G401.6 (cell line): ENCODE measurements around the gene NUMBL.
A peak's percentile ranks its signal among the peaks of the same experiment; 100 is the strongest.
"Not testable (repeated sequence)": the region's sequence is repeated elsewhere in the genome, so short reads cannot be mapped to it uniquely, and the experiment has no call there.

Experiments
- FAIRE-seq: peaks from 2 replicates; lab custom pipeline; 2012; peaks lifted over from hg19 to GRCh38; lab: Jason Lieb, UNC

Gene NUMBL

DNA sequence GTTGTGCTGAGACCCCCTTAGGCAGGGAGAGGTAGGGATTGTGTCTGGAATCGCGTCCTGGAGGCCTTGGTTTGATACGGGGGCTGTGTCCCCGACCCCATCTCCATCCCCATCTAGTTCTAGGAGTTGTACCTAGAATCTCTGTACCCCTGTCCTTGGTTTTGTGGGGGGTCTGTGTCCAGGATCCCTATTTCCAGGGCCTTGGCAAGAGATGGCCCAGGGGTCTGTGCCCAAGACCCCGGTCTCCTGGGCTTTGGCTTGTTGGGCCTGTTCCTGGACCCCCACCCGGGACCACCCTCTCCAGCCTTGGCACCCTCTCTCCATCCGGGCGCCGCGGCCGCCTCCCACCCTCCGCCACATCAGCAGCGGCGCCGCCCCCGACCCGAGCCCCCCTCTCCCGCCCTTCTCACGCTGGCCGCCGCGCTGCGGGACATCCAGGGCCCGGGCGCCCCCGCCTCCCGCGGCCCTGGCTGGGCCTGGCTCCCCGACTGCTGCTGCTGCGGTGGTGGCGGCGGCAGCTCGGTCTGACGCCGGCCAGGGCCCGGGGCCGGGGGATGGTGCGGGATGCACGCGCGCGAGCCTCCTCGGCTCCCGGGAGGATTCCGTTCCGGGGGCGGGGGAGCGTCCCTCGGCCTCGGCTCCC, at the start of gene NUMBL:
Gene NUMBL, minus strand, starts transcription at position 602 of the 643 bp plus-strand sequence. Its CDS starts 168 bp downstream, at position 434.
- FAIRE-seq = no peak

DNA sequence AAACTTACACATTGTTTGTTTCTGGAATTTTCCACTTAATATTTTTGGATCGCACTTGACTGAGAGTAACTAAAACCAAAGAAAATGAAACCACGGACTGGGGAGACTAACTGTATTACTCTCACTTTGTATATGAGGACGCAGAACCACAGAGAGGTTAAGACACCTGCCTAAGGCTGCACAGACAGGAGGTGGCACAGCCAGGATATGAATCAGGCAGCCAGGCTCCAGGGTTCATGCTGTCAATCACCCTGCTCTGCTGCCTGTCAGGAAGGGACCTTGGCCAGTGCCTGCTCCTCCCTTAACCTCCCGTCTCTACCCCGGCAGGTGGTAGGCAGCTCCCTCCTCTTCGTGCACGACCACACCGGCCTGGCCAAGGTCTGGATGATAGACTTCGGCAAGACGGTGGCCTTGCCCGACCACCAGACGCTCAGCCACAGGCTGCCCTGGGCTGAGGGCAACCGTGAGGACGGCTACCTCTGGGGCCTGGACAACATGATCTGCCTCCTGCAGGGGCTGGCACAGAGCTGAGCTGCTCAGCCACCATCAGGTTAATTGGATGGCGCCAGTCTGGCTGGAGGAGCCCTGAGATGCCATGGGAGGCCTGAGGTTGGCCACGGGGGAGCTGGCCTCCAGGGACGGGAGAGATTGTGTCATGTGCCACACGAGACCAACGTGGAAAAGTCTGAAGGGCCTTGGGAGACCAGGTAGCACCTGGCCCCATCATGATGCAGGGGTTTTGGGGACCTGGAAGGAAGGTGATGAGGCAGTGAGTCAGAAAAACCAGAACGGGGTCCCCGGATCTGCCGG, 48.8 kb upstream of the NUMBL start:
- no peak for FAIRE-seq

DNA sequence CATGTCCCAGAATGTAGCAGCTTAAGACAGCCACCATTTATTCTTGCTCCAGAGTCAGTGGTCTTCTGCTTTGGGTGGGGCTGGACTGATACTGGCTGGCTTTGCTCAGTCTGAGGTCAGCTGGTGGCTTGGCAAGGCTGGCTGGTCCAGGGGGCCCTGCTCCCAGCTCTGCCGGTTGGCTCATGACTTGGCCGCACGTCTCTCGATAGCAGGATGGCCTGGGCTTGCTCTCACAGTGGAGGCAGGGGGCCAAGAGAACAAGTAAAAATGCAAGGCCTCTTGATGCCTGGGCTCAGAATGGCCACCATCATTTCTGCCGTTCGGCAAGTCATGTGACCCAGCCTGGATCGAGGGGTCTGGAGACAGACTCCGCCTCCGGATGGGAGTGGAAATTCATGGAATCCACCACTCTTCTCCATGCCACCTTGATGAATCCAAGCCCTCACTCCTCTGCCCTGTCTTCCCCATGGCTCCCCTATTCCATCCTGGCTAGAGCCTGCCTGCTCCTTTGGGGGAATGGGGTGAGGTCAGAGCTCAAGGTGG, 46.7 kb upstream of the NUMBL start:
- FAIRE-seq = no peak

DNA sequence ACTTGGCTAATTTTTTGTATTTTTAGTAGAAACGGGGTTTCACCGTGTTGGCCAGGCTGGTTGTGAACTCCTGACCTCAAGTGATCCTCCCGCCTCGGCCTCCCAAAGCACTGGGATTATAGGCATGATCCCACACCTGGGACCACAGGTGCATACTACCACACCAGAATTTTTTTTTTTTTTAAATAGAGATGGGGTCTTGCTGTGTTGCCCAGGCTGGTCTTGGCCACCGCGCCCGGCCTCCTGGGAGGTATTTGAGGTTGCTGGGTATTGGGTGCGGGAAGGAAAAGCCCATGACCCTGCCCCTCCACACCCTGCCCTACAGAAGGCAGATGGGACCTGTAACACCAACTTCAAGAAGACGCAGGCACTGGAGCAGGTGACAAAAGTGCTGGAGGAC, 46.2 kb upstream of the NUMBL start:
- FAIRE-seq = no peak

DNA sequence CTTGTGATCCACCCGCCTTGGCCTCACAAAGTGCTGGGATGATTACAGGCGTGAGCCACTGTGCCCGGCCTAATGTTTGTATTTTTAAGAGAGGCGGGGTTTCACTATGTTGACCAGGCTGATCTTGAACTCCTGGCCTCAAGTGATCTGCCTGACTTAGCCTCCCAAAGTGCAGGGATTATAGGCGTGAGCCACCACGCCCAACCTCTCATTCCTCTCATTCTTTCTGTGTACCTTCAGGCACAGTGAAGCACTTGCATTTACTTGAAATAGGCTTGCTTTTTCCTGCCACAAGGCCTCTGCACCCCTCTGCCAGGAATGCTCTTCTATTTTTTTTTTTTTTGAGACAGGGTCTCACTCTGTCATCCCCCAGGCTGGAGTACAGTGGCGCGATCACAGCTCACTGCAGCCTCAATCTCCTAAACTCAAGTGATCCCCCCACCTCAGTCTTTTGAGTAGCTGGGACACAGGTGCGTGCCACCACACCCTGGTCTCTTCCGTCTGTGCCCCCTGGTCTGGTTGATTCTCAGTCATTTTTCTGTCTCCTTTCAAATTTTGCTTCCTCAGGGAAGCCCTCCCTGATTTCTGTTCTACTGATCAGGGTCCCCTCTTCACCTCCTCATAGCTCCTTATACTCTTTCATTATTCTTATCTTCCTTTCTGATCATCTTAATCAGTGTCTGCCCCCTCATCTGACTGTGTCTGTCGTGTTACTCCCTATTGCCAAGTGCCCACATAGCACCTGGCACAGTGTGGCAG, 44.7 kb upstream of the NUMBL start:
- FAIRE-seq = no peak

DNA sequence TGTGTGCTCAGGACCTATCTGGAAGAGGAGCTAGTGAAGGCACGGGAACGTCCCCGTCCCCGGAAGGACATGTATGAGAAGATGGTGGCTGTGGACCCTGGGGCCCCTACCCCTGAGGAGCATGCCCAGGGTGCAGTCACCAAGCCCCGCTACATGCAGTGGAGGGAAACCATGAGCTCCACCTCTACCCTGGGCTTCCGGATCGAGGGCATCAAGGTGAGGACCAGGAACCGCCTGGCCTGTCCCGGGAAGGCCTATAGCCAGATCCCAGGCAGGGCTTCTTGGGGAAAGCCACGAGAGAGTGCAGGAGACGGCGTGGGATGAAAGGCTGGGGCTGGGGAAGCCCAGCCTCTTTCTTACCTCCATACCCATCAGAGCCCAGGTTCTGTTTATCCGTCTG, 42.7 kb upstream of the NUMBL start:
- no peak for FAIRE-seq

DNA sequence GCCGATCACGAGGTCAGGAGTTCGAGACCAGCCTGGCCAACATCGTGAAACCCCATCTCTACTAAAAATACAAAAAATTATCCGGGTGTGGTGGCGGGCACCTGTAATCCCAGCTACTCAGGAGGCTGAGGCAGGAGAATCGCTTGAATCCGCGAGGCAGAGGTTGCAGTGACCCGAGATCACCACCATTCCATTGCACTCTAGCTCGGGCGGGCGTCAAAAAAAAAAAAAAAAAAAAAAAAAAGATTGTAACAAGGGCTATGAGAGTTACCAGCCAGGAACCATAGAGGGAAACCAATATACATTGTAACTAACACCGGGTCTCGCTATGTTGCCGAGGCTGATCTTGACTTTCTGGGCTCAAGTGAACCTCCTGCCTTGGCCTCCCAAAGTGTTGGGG, 41.9 kb upstream of the NUMBL start:
- not testable (repeated sequence) for FAIRE-seq

DNA sequence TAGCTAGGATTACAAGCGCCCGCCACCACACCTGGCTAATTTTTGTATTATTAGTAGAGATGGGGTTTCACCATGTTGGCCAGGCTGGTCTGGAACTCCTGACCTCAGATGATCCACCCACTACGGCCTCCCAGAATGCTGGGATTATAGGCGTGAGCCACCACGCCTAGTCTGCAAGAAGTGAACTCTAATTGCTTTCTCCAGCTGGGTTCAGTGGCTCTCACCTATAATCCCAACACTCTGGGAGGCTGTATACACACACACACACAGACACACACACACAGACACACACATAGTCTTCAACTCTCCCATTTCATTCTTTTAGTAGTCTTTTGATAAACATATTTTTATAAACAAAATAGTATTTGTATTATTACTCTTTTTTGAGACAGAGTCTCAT, 39.6 kb upstream of the NUMBL start:
- FAIRE-seq = not testable (repeated sequence)

DNA sequence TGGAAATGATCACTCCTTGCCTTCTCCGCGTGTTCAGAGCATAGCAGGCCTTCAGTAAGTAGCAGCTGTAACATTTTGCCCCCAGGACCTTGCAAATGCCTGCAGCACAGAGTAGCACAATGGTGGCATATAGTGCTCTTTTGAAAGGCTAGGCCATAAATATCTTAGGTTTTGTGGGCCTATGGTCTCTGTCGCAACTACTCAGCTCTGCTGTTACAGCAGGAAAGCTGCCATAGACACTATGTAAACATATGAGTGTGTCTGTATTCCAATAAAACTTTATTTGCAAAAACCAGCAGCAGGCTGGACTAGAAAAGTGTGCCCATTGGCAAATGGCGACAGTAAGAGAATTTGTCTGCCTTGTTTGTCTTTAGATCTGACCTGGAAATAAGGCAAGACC, 35.8 kb upstream of the NUMBL start:
- no peak for FAIRE-seq

DNA sequence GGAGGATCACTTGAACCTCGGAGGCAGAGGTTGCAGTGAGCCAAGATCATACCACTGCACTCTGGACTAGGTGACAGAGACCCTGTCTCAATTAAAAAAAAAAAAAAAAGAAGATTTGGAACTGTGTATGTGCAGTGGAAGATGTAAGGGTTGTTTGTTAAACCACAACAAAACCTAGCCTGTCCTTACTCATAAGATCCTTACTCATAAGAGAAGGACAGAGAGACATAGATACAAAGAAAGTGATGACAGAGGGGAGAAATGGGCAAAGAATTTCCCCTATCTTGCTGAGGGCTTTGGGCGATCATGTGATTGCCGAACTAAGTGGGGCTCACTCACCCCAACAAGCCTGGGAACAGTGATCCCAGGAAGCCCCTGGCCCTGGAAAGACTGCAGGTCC, 34.4 kb upstream of the NUMBL start:
- no peak for FAIRE-seq

DNA sequence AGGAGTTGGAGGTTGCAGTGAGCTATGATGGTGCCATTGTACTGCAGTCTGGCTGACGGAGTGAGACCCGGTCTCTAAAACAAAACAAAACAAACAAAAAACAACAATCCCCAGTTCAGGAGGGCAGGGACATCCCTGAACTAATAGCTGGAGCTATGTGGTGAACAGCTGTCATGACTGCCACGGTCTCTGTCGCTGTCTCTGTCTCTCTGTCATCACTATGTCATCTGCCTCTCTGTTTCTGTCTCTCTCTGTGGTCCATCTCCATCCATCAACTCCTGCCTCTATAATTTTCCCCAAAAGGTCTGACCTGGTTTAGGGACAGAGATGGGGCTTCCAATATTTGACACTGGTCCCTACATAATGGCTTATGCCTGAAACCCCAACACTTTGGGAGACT, 33.9 kb upstream of the NUMBL start:
- FAIRE-seq = no peak

DNA sequence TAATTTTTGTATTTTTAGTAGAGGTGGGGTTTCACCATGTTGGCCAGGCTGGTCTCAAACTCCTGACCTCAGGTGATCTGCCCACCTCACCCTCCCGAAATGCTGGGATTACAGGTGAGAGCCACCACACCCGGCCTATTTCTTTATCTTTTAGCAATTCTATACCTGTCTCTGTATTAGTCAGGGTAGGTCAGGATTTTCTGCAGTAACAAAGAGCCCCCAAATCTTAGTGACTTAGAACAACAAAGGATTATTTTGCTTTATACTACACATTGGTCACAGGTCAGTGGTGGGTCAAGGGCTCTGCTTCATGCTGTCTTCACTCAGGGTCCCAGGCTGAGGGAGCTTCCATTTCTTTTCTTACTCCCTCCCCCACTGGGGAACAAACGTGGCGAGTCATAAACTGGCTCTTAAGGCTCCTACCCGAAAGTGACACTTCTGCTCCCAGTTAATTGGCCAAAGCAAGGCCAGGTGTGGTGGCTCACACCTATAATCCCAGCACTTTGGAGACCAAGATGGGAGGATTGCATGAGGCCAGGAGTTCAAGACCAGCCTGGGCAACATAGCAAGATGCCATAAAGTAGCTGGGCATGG, 33.3 kb upstream of the NUMBL start:
- no peak for FAIRE-seq

DNA sequence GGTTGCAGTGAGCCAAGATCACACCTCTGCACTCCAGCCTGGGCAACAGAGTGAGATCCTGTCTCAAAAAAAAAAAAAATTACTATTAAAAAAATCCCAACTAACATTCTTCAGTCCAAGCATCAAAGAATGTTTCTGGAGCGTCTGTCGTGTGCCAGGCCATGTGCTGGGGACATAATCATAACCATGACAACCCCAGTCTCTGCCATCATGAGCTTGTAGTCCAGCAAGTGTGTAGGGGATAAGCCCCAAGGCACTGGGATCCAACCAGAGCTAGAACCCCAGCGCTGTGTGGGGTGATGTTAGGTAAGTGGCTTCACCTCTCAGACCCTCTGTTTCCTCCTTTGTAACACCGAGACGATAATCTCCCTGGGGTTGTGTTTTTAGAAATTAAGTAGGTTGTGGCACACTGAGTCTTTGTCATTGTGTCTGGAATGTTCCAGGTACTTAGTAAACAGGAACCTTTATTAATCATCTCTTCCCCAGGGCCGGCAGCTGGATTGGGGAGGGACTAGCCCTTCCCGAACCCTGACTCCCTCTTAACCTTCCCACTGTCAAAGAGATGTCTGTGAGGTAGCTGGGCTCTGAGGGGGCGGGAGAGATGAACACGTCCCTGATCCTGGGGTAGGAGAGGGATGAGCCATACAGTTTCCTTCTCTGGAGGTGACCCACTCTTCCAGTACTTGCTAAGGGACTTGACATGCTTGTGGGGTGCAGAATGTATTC, 31.6 kb upstream of the NUMBL start:
- FAIRE-seq = no peak

DNA sequence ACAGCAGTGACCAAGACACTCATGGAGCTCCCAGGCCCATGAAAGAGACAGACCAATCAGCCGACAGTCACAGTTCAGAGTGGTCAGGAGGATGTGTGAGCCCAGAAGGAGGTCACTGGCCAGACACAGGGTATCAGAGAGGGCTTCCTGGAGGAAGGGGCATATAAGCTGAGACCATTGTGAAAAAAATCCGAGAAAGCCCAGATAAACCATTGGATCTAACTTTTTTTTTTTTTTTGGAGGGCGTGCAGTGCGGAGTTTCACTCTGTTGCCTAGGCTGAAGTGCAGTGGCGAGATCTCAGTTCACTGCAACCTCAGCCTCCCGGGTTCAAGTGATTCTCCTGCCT, 30.7 kb upstream of the NUMBL start:
- no peak for FAIRE-seq

DNA sequence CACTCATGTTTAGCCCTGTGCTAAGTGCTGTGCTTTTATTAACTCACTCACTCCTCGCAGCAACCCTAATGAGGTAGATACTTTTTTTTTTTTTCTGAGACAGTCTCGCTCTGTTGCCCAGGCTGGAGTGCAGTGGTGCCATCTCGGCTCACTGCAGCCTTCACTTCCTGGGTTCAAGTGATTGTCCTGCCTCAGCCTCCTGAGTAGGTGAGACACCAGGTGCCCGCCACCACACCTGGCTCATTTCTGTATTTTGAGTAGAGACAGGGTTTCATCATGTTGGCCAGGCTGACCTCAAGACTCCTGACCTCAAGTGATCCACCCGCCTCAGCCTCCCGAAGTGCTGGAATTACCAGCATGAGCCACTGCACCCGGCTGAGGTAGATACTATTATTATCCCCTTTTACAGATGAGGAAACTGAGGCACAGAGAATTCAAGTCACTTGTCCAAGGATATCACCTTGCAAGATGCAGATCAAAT, 29.0 kb upstream of the NUMBL start:
- no peak for FAIRE-seq

DNA sequence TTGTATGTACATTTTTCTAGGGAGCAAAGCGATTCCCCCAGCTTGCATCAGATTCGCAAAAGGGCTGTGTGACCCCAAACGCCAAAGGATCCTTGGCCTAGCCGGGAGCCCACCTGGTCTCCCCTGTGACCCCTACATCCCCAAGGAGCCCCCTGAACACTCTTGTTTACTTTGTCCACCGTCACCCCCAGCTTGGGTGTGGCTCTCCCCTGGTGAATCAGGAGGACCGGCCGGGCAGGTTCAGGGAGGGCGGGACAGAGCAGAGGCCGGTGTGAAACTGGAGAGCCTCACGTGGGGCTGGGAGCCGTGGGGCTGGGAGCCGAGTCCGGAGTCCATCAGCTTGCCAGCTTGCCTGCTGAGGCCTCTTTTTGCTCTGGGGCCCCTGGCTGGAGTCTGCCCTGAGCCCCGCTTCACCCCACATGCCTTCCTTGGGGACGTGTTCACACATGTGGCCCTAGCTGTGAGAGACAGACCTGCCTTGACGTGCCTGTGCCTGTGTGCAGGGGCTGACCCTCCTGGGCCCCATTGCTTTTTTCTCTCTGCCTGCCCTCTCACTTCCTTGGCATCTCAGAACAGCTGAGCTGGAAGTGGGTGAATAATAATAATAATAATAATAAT, 28.4 kb upstream of the NUMBL start:
- FAIRE-seq = no peak

DNA sequence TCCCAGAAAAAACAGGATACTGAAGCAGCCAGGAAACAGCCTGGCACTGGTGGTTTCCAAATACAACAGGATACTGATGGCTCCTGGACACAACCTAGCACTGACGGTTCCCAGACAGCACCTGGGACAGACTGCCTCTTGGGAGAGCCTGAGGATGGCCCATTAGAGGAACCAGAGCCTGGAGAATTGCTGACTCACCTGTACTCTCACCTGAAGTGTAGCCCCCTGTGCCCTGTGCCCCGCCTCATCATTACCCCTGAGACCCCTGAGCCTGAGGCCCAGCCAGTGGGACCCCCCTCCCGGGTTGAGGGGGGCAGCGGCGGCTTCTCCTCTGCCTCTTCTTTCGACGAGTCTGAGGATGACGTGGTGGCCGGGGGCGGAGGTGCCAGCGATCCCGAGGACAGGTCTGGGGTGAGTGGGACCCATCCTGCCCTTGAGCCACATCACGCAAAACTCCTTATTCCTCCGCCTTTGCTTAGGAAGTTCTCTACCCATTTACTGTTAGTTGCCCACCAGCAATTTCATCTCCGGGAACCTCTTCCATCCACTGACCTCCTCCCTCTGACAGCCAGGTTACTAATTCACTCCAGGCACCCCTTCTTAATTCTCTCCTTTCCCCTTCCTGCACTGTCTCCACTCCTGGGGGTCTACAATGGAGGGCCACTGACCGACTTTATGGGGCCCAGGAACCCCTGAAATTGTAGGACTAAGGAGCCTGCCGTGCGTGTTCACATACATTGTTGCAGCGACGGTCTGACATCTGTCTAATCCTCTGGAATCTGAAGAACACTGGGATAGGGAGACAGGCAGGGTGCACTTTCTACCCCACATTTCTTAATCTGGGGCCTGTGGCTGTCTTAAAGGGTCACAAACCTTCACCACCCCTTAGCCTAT, 27.7 kb upstream of the NUMBL start:
- FAIRE-seq = no peak

DNA sequence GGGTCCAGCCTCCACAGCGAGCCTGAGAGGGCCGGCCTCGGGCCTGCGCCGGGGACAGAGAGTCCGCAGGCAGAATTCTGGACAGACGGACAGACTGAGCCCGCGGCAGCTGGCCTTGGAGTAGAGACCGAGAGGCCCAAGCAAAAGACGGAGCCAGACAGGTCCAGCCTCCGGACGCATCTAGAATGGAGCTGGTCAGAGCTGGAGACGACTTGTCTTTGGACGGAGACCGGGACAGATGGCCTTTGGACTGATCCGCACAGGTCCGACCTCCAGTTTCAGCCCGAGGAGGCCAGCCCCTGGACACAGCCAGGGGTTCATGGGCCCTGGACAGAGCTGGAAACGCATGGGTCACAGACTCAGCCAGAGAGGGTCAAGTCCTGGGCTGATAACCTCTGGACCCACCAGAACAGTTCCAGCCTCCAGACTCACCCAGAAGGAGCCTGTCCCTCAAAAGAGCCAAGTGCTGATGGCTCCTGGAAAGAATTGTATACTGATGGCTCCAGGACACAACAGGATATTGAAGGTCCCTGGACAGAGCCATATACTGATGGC, 27.0 kb upstream of the NUMBL start:
- no peak for FAIRE-seq

DNA sequence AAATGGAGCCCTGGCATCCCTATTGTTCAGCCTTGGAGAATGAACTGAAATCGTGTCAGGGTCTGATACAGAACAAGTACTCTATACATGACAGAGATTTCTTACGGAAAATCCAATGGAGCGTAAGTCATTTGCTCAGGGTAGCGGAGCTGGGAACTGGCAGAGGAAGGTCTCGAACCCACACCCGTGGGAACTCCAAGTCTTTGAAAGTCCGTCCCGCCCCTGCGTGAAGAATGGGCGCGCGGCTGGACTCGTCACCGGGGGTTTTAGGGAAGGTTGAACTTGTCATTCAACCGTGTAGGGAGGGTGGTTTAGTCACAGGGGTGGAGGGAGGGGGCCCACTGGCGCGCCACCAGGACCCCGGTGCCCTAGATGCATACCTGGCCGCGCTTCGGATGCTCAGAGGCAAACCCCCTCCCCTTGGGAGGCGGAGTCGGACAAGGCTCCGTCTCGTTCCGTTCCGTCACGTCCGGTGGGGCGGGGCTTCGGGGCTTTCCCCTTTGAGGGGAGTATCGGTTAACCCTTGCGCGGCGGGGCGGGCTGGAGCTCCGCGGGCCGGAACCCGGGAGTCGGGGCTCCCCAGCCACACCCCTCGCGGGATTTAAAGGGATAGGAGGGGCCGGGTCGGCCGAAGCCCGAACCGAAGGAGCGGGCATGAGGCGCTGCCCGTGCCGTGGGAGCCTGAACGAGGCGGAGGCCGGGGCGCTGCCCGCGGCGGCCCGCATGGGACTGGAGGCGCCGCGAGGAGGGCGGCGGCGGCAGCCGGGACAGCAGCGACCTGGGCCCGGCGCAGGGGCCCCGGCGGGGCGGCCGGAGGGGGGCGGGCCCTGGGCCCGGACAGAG, 26.3 kb upstream of the NUMBL start, which contains the start of the genes COQ8B and ITPKC:
Gene COQ8B, minus strand, starts transcription at position 405 of the 843 bp plus-strand sequence. CDS start 2,254 bp downstream, outside the sequence.
Gene ITPKC, plus strand, starts transcription at position 631 of the 843 bp plus-strand sequence. Its CDS starts 24 bp downstream, at position 655.
- peak; percentile 93 for FAIRE-seq
